ENCODE data around the gene ASB18.

DNA sequence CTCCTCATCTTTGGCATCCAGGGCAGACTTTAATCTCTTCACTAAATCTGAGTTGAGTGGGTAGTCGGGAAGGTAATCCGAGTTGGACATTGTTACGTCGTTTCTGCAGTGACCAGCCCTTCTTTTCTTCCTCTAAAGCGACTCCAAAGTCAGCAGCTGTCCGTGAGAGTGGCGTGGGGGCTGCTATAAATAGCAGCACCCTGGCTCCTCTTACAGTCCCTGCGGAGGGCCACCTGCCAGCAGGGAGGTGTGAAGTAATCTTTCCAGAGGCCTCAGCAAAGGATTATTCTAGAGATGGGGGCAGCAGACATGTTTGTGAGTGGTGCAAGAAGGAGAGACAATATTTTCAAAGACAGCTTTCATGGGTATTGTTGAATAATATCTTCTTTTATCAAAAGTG lies at the start of gene ASB18:
- TF ChIP-seq, protein P1, sequence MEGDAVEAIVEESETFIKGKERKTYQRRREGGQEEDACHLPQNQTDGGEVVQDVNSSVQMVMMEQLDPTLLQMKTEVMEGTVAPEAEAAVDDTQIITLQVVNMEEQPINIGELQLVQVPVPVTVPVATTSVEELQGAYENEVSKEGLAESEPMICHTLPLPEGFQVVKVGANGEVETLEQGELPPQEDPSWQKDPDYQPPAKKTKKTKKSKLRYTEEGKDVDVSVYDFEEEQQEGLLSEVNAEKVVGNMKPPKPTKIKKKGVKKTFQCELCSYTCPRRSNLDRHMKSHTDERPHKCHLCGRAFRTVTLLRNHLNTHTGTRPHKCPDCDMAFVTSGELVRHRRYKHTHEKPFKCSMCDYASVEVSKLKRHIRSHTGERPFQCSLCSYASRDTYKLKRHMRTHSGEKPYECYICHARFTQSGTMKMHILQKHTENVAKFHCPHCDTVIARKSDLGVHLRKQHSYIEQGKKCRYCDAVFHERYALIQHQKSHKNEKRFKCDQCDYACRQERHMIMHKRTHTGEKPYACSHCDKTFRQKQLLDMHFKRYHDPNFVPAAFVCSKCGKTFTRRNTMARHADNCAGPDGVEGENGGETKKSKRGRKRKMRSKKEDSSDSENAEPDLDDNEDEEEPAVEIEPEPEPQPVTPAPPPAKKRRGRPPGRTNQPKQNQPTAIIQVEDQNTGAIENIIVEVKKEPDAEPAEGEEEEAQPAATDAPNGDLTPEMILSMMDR (IDR thresholded peaks at IDR 0.05; ENCODE audit: low read depth, low read length), result no peak
- TF ChIP-seq EZH2phosphoT487 (IDR thresholded peaks at IDR 0.05; ENCODE audit: low read depth), result no peak

Measured in OCI-LY3 (cell line).